SK-N-SH (cell line): ENCODE measurements around the gene RNF32. TPM values are rescaled to one million over a fixed set of nuclear protein-coding genes. Genes with fewer than 3 reads are reported as not detected.

Experiments used
- CTCF ChIA-PET: fragments of 300-600, 350-600 bp; formaldehyde crosslinking; extraction: SDS; loops from one replicate; lab custom pipeline; 2021; lab: Yijun Ruan, JAX
- POLR2A ChIA-PET: fragments of 350-600 bp; sonication (Branson Sonifier 250); formaldehyde crosslinking; extraction: SDS; loops from one replicate; lab custom pipeline; 2020; ENCODE audit warnings: antibody characterized with exemption, inconsistent platforms; lab: Yijun Ruan, JAX
- DNase-seq: peaks from one replicate; pipeline ENCODE4 v3.0.0; 2012
- H2AFZ ChIP-seq: fragments of 200-600 bp; sonication (generic); 2 replicates; pipeline ENCODE4 v1.8.1; 2016; ENCODE audit warnings: antibody characterized with exemption, mild to moderate bottlenecking, low read depth
- H3F3A ChIP-seq: fragments of 200-600 bp; sonication (generic); replicated peaks from 2 replicates; pipeline ENCODE3; 2016; ENCODE audit warnings: antibody characterized with exemption, mild to moderate bottlenecking; ENCODE audit not compliant: insufficient read depth
- H3K27ac ChIP-seq, 2 experiments: fragments of 200-500 bp in 1 of 2; fragments of 200-600 bp in 1 of 2; sonication (Bioruptor generic) in 1 of 2; sonication (generic), shearing (Covaris generic) in 1 of 2; 2 replicates each; pipeline versions ENCODE4 v1.5.1 to v1.6.1; 2014 to 2016; ENCODE audit warnings: low read depth in 2 of 2, inconsistent platforms in 1 of 2, low read length in 1 of 2, mild to moderate bottlenecking in 1 of 2, mixed read lengths in 1 of 2
- H3K27me3 ChIP-seq: fragments of 200-600 bp; sonication (generic), shearing (Covaris generic); 2 replicates; pipeline ENCODE4 v1.6.1; 2016; ENCODE audit warnings: mixed run types; ENCODE audit not compliant: insufficient read depth
- H3K36me3 ChIP-seq, 2 experiments: fragments of 200-500 bp in 1 of 2; fragments of 200-600 bp in 1 of 2; sonication (Bioruptor generic) in 1 of 2; sonication (generic) in 1 of 2; replicated peaks in 1 of 2; 2 replicates each; pipeline versions ENCODE3 to v1.5.1; 2014 to 2016; ENCODE audit warnings: low read length in 1 of 2, mild to moderate bottlenecking in 1 of 2; ENCODE audit not compliant: insufficient read depth in 2 of 2, control insufficient read depth in 1 of 2
- H3K4me1 ChIP-seq, 2 experiments: fragments of 200-500 bp in 1 of 2; fragments of 200-600 bp in 1 of 2; sonication (Bioruptor generic) in 1 of 2; sonication (generic), shearing (Covaris generic) in 1 of 2; 2 replicates each; pipeline versions ENCODE4 v1.5.1 to v1.6.1; 2014 to 2016; ENCODE audit warnings: low read depth in 1 of 2, low read length in 1 of 2, mixed run types in 1 of 2; ENCODE audit not compliant: insufficient read depth in 2 of 2, control insufficient read depth in 1 of 2
- H3K4me2 ChIP-seq: fragments of 200-600 bp; sonication (generic), shearing (Covaris generic); 2 replicates; pipeline ENCODE4 v1.6.1; 2017; ENCODE audit warnings: mixed run types
- H3K4me3 ChIP-seq, 2 experiments: fragments of 200-500 bp in 1 of 2; fragments of 200-600 bp in 1 of 2; sonication (Bioruptor generic) in 1 of 2; sonication (generic), shearing (Covaris generic) in 1 of 2; 2 replicates each; pipeline versions ENCODE4 v1.5.1 to v1.8.1; 2014 to 2016; ENCODE audit warnings: low read depth in 2 of 2, inconsistent platforms in 1 of 2, low read length in 1 of 2, mild to moderate bottlenecking in 1 of 2, mixed read lengths in 1 of 2, moderate library complexity in 1 of 2
- H3K79me2 ChIP-seq: fragments of 200-600 bp; sonication (generic); 2 replicates; pipeline ENCODE4 v1.8.1; 2017; ENCODE audit warnings: mild to moderate bottlenecking; ENCODE audit not compliant: insufficient read depth
- H3K9ac ChIP-seq: fragments of 200-600 bp; sonication (generic); 2 replicates; pipeline ENCODE4 v1.6.1; 2017; ENCODE audit warnings: mixed run types
- H3K9me2 ChIP-seq: fragments of 200-600 bp; sonication (generic); 2 replicates; pipeline ENCODE4 v1.6.1; 2017; ENCODE audit warnings: mixed run types
- H3K9me3 ChIP-seq: fragments of 200-600 bp; sonication (generic); 2 replicates; pipeline ENCODE4 v1.6.1; 2017; ENCODE audit warnings: mixed run types, mild to moderate bottlenecking, moderate library complexity
- H4K20me1 ChIP-seq: fragments of 200-600 bp; sonication (generic); 2 replicates; pipeline ENCODE4 v1.6.1; 2017; ENCODE audit warnings: mild to moderate bottlenecking, mixed run types; ENCODE audit not compliant: insufficient read depth
- CHD2 ChIP-seq: fragments of 150-350 bp; IDR thresholded peaks from 2 replicates; pipeline ENCODE4 v1.6.1; 2018; ENCODE audit warnings: low read length; ENCODE audit not compliant: partially characterized antibody
- ELF1 ChIP-seq: IDR thresholded peaks from 2 replicates; pipeline ENCODE4 v1.4.0; 2012
- EP300 ChIP-seq, 2 experiments: IDR thresholded peaks; 2 replicates each; pipeline versions ENCODE4 v1.4.0 to v1.6.1; 2012; ENCODE audit warnings: borderline replicate concordance in 1 of 2, low read depth in 1 of 2, low read length in 1 of 2
- FOSL2 ChIP-seq: IDR thresholded peaks from 2 replicates; pipeline ENCODE4 v1.4.0; 2012; ENCODE audit warnings: low read depth, mild to moderate bottlenecking, moderate library complexity, borderline replicate concordance
- FOXJ3 ChIP-seq: sonication (generic); formaldehyde crosslinking; IDR thresholded peaks from 2 replicates; pipeline ENCODE4 v1.5.1; 2020; ENCODE audit warnings: mild to moderate bottlenecking, missing genetic modification reagents
- FOXM1 ChIP-seq: IDR thresholded peaks from 2 replicates; pipeline ENCODE4 v1.4.0; 2012; ENCODE audit warnings: low read depth, mild to moderate bottlenecking
- IRF3 ChIP-seq: fragments of 150-350 bp; IDR thresholded peaks from 2 replicates; pipeline ENCODE4 v1.6.1; 2016; ENCODE audit warnings: mild to moderate bottlenecking, low read depth, low read length
- MAX ChIP-seq: IDR thresholded peaks from 2 replicates; pipeline ENCODE4 v1.4.0; 2012; ENCODE audit warnings: low read depth
- MEF2A ChIP-seq: IDR thresholded peaks from 2 replicates; pipeline ENCODE4 v1.4.0; 2012; ENCODE audit warnings: low read depth, borderline replicate concordance
- NFIC ChIP-seq: IDR thresholded peaks from 2 replicates; pipeline ENCODE4 v1.4.0; 2012; ENCODE audit warnings: borderline replicate concordance
- NRF1 ChIP-seq: IDR thresholded peaks from 2 replicates; pipeline ENCODE4 v1.6.1; 2012; ENCODE audit warnings: low read depth, mild to moderate bottlenecking, low read length
- RFX5 ChIP-seq: IDR thresholded peaks from 2 replicates; pipeline ENCODE4 v1.6.1; 2012; ENCODE audit warnings: mild to moderate bottlenecking, improper control_type of control experiment, low read length
- TEAD4 ChIP-seq: IDR thresholded peaks from 2 replicates; pipeline ENCODE4 v1.4.0; 2012; ENCODE audit warnings: mild to moderate bottlenecking, borderline replicate concordance; ENCODE audit not compliant: insufficient read depth
- USF1 ChIP-seq: IDR thresholded peaks from 2 replicates; pipeline ENCODE4 v1.4.0; 2012; ENCODE audit warnings: low read depth, borderline replicate concordance
- YY1 ChIP-seq: IDR thresholded peaks from 2 replicates; pipeline ENCODE4 v1.4.0; 2012; ENCODE audit warnings: low read depth, mild to moderate bottlenecking
- WGBS: methylation state at CpG from one replicate; pipeline ENCODE4 v1.1.6; 2017; ENCODE audit warnings: low lambda C conversion rate; 5-methylcytosine and 5-hydroxymethylcytosine counted together
- polyA plus RNA-seq, 3 experiments: library from polyadenylated mRNA; depleted of rRNA; stranded (reverse); fragments of >200 nt; gene quantifications; 2 replicates each; pipeline ENCODE4 v1.2.3, GENCODE V29; 2012
- TF ChIP-seq, protein P1 (sequence below): fragments of 150-350 bp; IDR thresholded peaks from 2 replicates; pipeline ENCODE4 v1.6.1; 2017; ENCODE audit warnings: antibody characterized with exemption, low read length, low read depth, borderline replicate concordance

The RNF32 gene
- polyA plus RNA-seq, 1 of the 3 experiments (the other 2 are of a cell fraction), result 2.3 TPM

DNA sequence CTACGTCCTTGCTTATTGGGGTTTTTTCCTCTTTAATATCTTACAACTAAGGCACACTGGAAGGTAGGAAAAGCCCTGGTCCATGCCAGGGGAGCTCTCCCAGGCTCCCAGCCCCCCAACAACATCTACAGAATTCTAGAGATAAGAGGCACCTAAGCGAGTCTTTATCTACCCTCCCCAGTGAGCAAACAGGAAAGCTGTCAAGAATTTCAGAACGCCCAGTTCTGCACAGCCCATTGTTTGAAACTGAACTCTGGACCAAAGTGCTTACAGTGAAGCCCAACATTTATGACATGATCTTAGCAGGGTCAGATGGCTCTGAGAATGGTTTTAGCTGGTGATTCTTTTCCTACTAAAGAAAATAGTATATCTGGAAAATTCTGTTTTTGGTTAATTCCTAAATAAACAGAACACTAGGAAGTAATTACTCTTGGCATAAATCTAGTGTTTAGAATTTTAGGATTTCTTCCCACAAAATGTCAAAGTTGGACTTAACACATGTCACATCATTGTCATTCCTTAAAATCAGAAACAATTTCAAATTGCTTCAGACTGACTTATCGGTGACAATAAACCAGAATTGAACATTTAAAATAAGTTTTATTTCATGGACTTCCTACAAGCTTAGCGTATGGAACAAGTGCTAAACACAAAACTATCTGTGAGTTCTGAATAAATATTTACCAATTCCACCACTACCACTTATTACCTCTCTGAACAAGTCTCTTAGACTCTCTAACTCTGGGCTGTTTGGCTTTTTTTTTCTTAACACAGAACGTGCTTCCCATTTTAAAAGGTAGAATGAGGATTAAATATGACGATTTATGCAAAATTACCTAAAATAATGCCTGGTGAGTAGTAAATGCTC is 31.3 kb upstream of the RNF32 start:
- Histone ChIP-seq H3K9me2 (no peaks in the 10 kb centered on the region), H3K36me3 (no peaks in the 10 kb centered on the region), H3K27me3 (peaks cover 13% of the 10 kb centered on the region; the same call in 1 of the 2 replicates), H3F3A (no peaks in the 10 kb centered on the region), H3K4me2 (no peak overlapping the region), H3K4me3 (no peak overlapping the region), H2AFZ (no peak overlapping the region), H3K9me3 (no peaks in the 10 kb centered on the region), H3K9ac (no peak overlapping the region), H4K20me1 (no peaks in the 10 kb centered on the region), H3K27ac (no peak overlapping the region), H3K79me2 (no peaks in the 10 kb centered on the region), H3K4me1 (peaks cover 0 to 6% of the 10 kb centered on the region in 2 experiments; a peak in 1 of 4 replicates)
- POLR2A ChIA-PET, result no interaction called here
- CTCF ChIA-PET, result interaction anchor here (0.7 to 1.0 kb wide), 2 partner anchors 12 to 27 kb away, joined by 3 read pairs; no protein-coding TSS in a partner anchor
- no peak for TF ChIP-seq USF1
- TF ChIP-seq FOXM1, result no peak
- TF ChIP-seq RFX5, result no peak
- no peak for TF ChIP-seq ELF1
- TF ChIP-seq, protein P1, sequence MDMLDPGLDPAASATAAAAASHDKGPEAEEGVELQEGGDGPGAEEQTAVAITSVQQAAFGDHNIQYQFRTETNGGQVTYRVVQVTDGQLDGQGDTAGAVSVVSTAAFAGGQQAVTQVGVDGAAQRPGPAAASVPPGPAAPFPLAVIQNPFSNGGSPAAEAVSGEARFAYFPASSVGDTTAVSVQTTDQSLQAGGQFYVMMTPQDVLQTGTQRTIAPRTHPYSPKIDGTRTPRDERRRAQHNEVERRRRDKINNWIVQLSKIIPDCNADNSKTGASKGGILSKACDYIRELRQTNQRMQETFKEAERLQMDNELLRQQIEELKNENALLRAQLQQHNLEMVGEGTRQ, result no peak
- TF ChIP-seq TEAD4, result no peak
- no peak for TF ChIP-seq CHD2
- TF ChIP-seq IRF3, result no peak
- no peak for TF ChIP-seq MEF2A
- TF ChIP-seq EP300 (IDR thresholded peaks at IDR 0.05; ENCODE audit: borderline replicate concordance in 1 of 2, low read depth in 1 of 2, low read length in 1 of 2), result no peak
- no peak for TF ChIP-seq FOXJ3
- TF ChIP-seq MAX, result no peak
- no peak for TF ChIP-seq FOSL2
- TF ChIP-seq NFIC, result no peak
- TF ChIP-seq NRF1, result no peak
- no peak for TF ChIP-seq YY1
- DNase-seq, result no peak
- WGBS, result 75% methylated on average over 7 of the region's 7 CpGs
